Adipocyte (in vitro differentiated cells): ENCODE measurements around the gene SF3A1.
"Not testable (repeated sequence)": the region's sequence is repeated elsewhere in the genome, so short reads cannot be mapped to it uniquely, and the experiment has no call there.

Source experiments
- DNase-seq: peaks from one replicate; pipeline ENCODE4 v3.0.0-alpha.2; 2015; ENCODE audit warnings: low read depth
- H3K27me3 ChIP-seq: replicated peaks from 2 replicates; pipeline ENCODE4 v1.7.0; 2013; ENCODE audit warnings: mild to moderate bottlenecking, low read length, moderate library complexity; ENCODE audit not compliant: control insufficient read depth, insufficient read depth
- H3K36me3 ChIP-seq: 2 replicates; pipeline ENCODE4 v1.7.0; 2013; ENCODE audit warnings: low read length, mild to moderate bottlenecking, moderate library complexity; ENCODE audit not compliant: control insufficient read depth, insufficient read depth, severe bottlenecking
- H3K4me1 ChIP-seq: 2 replicates; pipeline ENCODE4 v1.7.0; 2013; ENCODE audit warnings: mild to moderate bottlenecking, low read length, moderate library complexity; ENCODE audit not compliant: control insufficient read depth, insufficient read depth
- H3K4me3 ChIP-seq: 2 replicates; pipeline ENCODE4 v1.7.0; 2013; ENCODE audit warnings: mild to moderate bottlenecking, low read length, moderate library complexity
- H3K9ac ChIP-seq: 2 replicates; pipeline ENCODE4 v1.7.0; 2013; ENCODE audit warnings: mild to moderate bottlenecking, low read length, moderate library complexity
- H3K9me3 ChIP-seq: 2 replicates; pipeline ENCODE4 v1.7.0; 2013; ENCODE audit warnings: mild to moderate bottlenecking, low read length, moderate library complexity; ENCODE audit not compliant: control insufficient read depth

Gene SF3A1

GRCh38 chr22:30356449-30357235 is at the start of gene SF3A1, which contains the start of gene CCDC157:
TSS of gene SF3A1 (minus strand) at chr22:30356894. CDS start at chr22:30356792, 102 bp downstream.
TSS of gene CCDC157 (plus strand) at chr22:30357007. CDS start at chr22:30366001, 8,994 bp downstream.
- Histone ChIP-seq H3K9me3 (no peaks in the 10 kb centered on the region), H3K27me3 (no peaks in the 10 kb centered on the region), H3K9ac (peak within 1 kb of the TSS; percentile 98), H3K4me3 (peak within 1 kb of the TSS; percentile 97), H3K36me3 (peaks cover 15% of the 10 kb centered on the region), H3K4me1 (peaks cover 23% of the 10 kb centered on the region)
- DNase-seq: peak; percentile 97

- Histone ChIP-seq H3K9ac (no peak overlapping the region), H3K36me3 (peaks cover 32% of the 10 kb centered on the region), H3K4me1 (peaks cover 16% of the 10 kb centered on the region), H3K27me3 (no peaks in the 10 kb centered on the region), H3K9me3 (no peaks in the 10 kb centered on the region), H3K4me3 (no peak overlapping the region)
- no peak for DNase-seq
Measured at GRCh38 chr22:30406400-30406799, 49.7 kb upstream of the SF3A1 start.

- Histone ChIP-seq H3K9ac (no peak overlapping the region), H3K36me3 (peaks cover 27% of the 10 kb centered on the region), H3K9me3 (no peaks in the 10 kb centered on the region), H3K4me1 (peaks cover 16% of the 10 kb centered on the region), H3K27me3 (no peaks in the 10 kb centered on the region), H3K4me3 (no peak overlapping the region)
- no peak for DNase-seq
Measured at GRCh38 chr22:30405731-30406130, 49.0 kb upstream of the SF3A1 start.

- H3K9me3 ChIP-seq: no peaks in the 10 kb centered on the region
- no peak overlapping the region for H3K9ac ChIP-seq
- peaks cover 27% of the 10 kb centered on the region for H3K4me1 ChIP-seq
- peaks cover 21% of the 10 kb centered on the region for H3K36me3 ChIP-seq
- H3K4me3 ChIP-seq: no peak overlapping the region
- no peaks in the 10 kb centered on the region for H3K27me3 ChIP-seq
- DNase-seq: no peak
Measured at GRCh38 chr22:30404307-30404706, 47.6 kb upstream of the SF3A1 start.

- peaks cover 41% of the 10 kb centered on the region for H3K4me1 ChIP-seq
- H3K9ac ChIP-seq, H3K9me3 ChIP-seq, H3K27me3 ChIP-seq, H3K4me3 ChIP-seq, DNase-seq: not testable (repeated sequence)
- peaks cover 14% of the 10 kb centered on the region for H3K36me3 ChIP-seq
Measured at GRCh38 chr22:30402766-30403104, 46.0 kb upstream of the SF3A1 start.

- peaks cover 9% of the 10 kb centered on the region for H3K36me3 ChIP-seq
- DNase-seq: no peak
- H3K4me1 ChIP-seq: peaks cover 44% of the 10 kb centered on the region
- no peak overlapping the region for H3K4me3 ChIP-seq
- no peaks in the 10 kb centered on the region for H3K9me3 ChIP-seq
- no peak overlapping the region for H3K9ac ChIP-seq
- no peaks in the 10 kb centered on the region for H3K27me3 ChIP-seq
Measured at GRCh38 chr22:30402028-30402765, 45.5 kb upstream of the SF3A1 start.

- H3K4me1 ChIP-seq: peaks cover 41% of the 10 kb centered on the region
- not testable (repeated sequence) for H3K36me3 ChIP-seq, H3K27me3 ChIP-seq, H3K9me3 ChIP-seq, H3K4me3 ChIP-seq, H3K9ac ChIP-seq, DNase-seq
Measured at GRCh38 chr22:30401024-30401423, 44.3 kb upstream of the SF3A1 start.

GRCh38 chr22:30400159-30400558 is 43.5 kb upstream of the SF3A1 start:
- H3K27me3 ChIP-seq: no peaks in the 10 kb centered on the region
- H3K9ac ChIP-seq: peak overlapping the region; percentile 7
- no peak overlapping the region for H3K4me3 ChIP-seq
- no peaks in the 10 kb centered on the region for H3K9me3 ChIP-seq
- peaks cover 39% of the 10 kb centered on the region for H3K4me1 ChIP-seq
- DNase-seq: no peak
- no peaks in the 10 kb centered on the region for H3K36me3 ChIP-seq

- Histone ChIP-seq H3K9me3 (no peaks in the 10 kb centered on the region), H3K4me1 (peaks cover 39% of the 10 kb centered on the region), H3K4me3 (no peak overlapping the region), H3K27me3 (no peaks in the 10 kb centered on the region), H3K9ac (peak overlapping the region; percentile 7), H3K36me3 (no peaks in the 10 kb centered on the region)
- no peak for DNase-seq
Measured at GRCh38 chr22:30399718-30400117, 43.0 kb upstream of the SF3A1 start.

GRCh38 chr22:30398685-30399680 is 42.3 kb upstream of the SF3A1 start:
- Histone ChIP-seq H3K9me3 (no peaks in the 10 kb centered on the region), H3K27me3 (no peaks in the 10 kb centered on the region), H3K4me1 (peaks cover 39% of the 10 kb centered on the region), H3K36me3 (no peaks in the 10 kb centered on the region), H3K4me3 (peak overlapping the region; percentile 84), H3K9ac (peak overlapping the region; percentile 75)
- no peak for DNase-seq
